ENCODE measurements around the gene CDH12. TPM values are rescaled to one million over a fixed set of nuclear protein-coding genes. Genes with fewer than 3 reads are reported as not detected.

Gene CDH12
- not detected in 2 replicates for total RNA-seq

GRCh38 chr5:22852807-22853660 is at the start of gene CDH12:
Gene CDH12 (minus strand): TSS chr5:22853344.

Data from placental epithelial cell (primary cell).